Neural progenitor cell (in vitro differentiated cells): ENCODE data around the gene TSPAN33.

Experiments used
- EZH2 ChIP-seq: fragments of 200-600 bp; sonication (generic); IDR thresholded peaks from 2 replicates; pipeline ENCODE4 v1.6.1; 2017; ENCODE audit warnings: antibody characterized with exemption, mild to moderate bottlenecking, moderate library complexity
- TF ChIP-seq, protein P1 (sequence below): fragments of 200-600 bp; sonication (generic); IDR thresholded peaks from 2 replicates; pipeline ENCODE4 v1.5.1; 2017; ENCODE audit warnings: antibody characterized with exemption, mild to moderate bottlenecking

- TF ChIP-seq, protein P1, sequence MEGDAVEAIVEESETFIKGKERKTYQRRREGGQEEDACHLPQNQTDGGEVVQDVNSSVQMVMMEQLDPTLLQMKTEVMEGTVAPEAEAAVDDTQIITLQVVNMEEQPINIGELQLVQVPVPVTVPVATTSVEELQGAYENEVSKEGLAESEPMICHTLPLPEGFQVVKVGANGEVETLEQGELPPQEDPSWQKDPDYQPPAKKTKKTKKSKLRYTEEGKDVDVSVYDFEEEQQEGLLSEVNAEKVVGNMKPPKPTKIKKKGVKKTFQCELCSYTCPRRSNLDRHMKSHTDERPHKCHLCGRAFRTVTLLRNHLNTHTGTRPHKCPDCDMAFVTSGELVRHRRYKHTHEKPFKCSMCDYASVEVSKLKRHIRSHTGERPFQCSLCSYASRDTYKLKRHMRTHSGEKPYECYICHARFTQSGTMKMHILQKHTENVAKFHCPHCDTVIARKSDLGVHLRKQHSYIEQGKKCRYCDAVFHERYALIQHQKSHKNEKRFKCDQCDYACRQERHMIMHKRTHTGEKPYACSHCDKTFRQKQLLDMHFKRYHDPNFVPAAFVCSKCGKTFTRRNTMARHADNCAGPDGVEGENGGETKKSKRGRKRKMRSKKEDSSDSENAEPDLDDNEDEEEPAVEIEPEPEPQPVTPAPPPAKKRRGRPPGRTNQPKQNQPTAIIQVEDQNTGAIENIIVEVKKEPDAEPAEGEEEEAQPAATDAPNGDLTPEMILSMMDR: no peak
- no peak for TF ChIP-seq EZH2
These were observed 33.5 kb upstream of the TSPAN33 start for GRCh38 chr7:129110982-129111376.
